ENCODE data around the gene GHR. TPM values are rescaled to one million over a fixed set of nuclear protein-coding genes. Genes with fewer than 3 reads are reported as not detected.

The GHR gene
- total and polyA plus RNA-seq, 10 donors: 0.42 to 11.5 (median 5.1) TPM

GRCh38 chr5:42745426-42745825 lies 322.2 kb downstream of the GHR start:
- WGBS, 5 donors: 26 to 33% (median 32%) methylated on average over 4 of the region's 4 CpGs

GRCh38 chr5:42745856-42746255 lies 322.6 kb downstream of the GHR start:
- Histone ChIP-seq H3K27ac (no peak overlapping the region), H3K9me3 (no peaks in the 10 kb centered on the region), H3K27me3 (replicated peaks in 1 of 7) (no peaks in the 10 kb centered on the region), H3K36me3 (no peaks in the 10 kb centered on the region), H3K4me1 (no peaks in the 10 kb centered on the region), H3K4me3 (no peak overlapping the region)
- 94 to 98% (median 95%) methylated on average over 3 of the region's 3 CpGs for WGBS, 5 donors
- TF ChIP-seq POLR2A (IDR thresholded peaks at IDR 0.05) (no peak), POLR2AphosphoS5 (IDR thresholded peaks at IDR 0.05) (no peak), CTCF (IDR thresholded peaks at IDR 0.05 in 8 of 11, conservative IDR thresholded peaks at IDR 0.05 in 3 of 11) (no peak)
- DNase-seq: no peak
- intact Hi-C loops (cut with DNase I; ENCODE audit: low total_unique reads): no loop called here

More at GRCh38 chr5:42745426-42745825, 322.2 kb downstream of the GHR start:
- Histone ChIP-seq H3K27ac (no peak overlapping the region), H3K36me3 (no peaks in the 10 kb centered on the region), H3K9me3 (no peaks in the 10 kb centered on the region), H3K4me1 (no peaks in the 10 kb centered on the region), H3K4me3 (no peak overlapping the region), H3K27me3 (replicated peaks in 1 of 7) (no peaks in the 10 kb centered on the region)
- intact Hi-C loops (cut with DNase I; ENCODE audit: low total_unique reads): no loop called here
- no peak for TF ChIP-seq POLR2A (IDR thresholded peaks at IDR 0.05)
- peak in 2 of 11 experiments; percentile 13 to 18 for TF ChIP-seq CTCF (IDR thresholded peaks at IDR 0.05 in 8 of 11, conservative IDR thresholded peaks at IDR 0.05 in 3 of 11)
- no peak for DNase-seq

- Histone ChIP-seq H3K9me3 (no peaks in the 10 kb centered on the region), H3K36me3 (no peaks in the 10 kb centered on the region), H3K27ac (no peak overlapping the region), H3K4me3 (no peak overlapping the region), H3K4me1 (no peaks in the 10 kb centered on the region), H3K27me3 (replicated peaks in 1 of 7) (no peaks in the 10 kb centered on the region)
- DNase-seq: no peak
- TF ChIP-seq POLR2A (IDR thresholded peaks at IDR 0.05) (no peak), POLR2AphosphoS5 (IDR thresholded peaks at IDR 0.05) (no peak), CTCF (IDR thresholded peaks at IDR 0.05 in 8 of 11, conservative IDR thresholded peaks at IDR 0.05 in 3 of 11) (no peak)
- intact Hi-C loops (cut with DNase I; ENCODE audit: low total_unique reads): no loop called here
Measured at GRCh38 chr5:42749020-42749419, 325.8 kb downstream of the GHR start.

GRCh38 chr5:42750507-42750906 lies 327.3 kb downstream of the GHR start:
- 93 to 97% (median 94%) methylated on average over 5 of the region's 5 CpGs for WGBS, 5 donors
- H3K4me1 ChIP-seq: no peaks in the 10 kb centered on the region
- H3K27ac ChIP-seq: no peak overlapping the region
- no peak for TF ChIP-seq POLR2A (IDR thresholded peaks at IDR 0.05)
- TF ChIP-seq POLR2AphosphoS5 (IDR thresholded peaks at IDR 0.05): no peak
- no peak for TF ChIP-seq CTCF (IDR thresholded peaks at IDR 0.05 in 8 of 11, conservative IDR thresholded peaks at IDR 0.05 in 3 of 11)
- intact Hi-C loops (cut with DNase I; ENCODE audit: low total_unique reads): no loop called here
- H3K9me3 ChIP-seq: no peaks in the 10 kb centered on the region
- H3K36me3 ChIP-seq: no peaks in the 10 kb centered on the region
- H3K27me3 ChIP-seq (replicated peaks in 1 of 7): no peaks in the 10 kb centered on the region
- DNase-seq: no peak
- no peak overlapping the region for H3K4me3 ChIP-seq

Data from spleen (tissue), 11 donors.